Type B pancreatic cell (in vitro differentiated cells): ENCODE data around the gene MSH3. TPM values are rescaled to one million over a fixed set of nuclear protein-coding genes. Genes with fewer than 3 reads are reported as not detected.

ENCODE experiments used
- DNase-seq: peaks from one replicate; pipeline ENCODE4 v3.0.0; 2021; ENCODE audit warnings: mixed read lengths; ENCODE audit not compliant: unreplicated experiment; ENCODE audit errors: extremely low spot score
- H3K27ac Mint-ChIP-seq: 2 replicates; pipeline ENCODE4 v1.8.0; 2021; ENCODE audit warnings: mild to moderate bottlenecking, mixed read lengths
- H3K27me3 Mint-ChIP-seq: 2 replicates; pipeline ENCODE4 v1.8.0; 2021; ENCODE audit warnings: mixed read lengths
- H3K36me3 Mint-ChIP-seq: 2 replicates; pipeline ENCODE4 v1.8.0; 2021; ENCODE audit warnings: mixed read lengths
- H3K4me1 Mint-ChIP-seq: one replicate; pipeline ENCODE4 v1.8.0; 2021; ENCODE audit warnings: mixed read lengths; ENCODE audit not compliant: unreplicated experiment
- H3K4me3 Mint-ChIP-seq: 2 replicates; pipeline ENCODE4 v1.8.0; 2021; ENCODE audit warnings: mild to moderate bottlenecking, mixed read lengths
- H3K9me3 Mint-ChIP-seq: 2 replicates; pipeline ENCODE4 v1.8.0; 2021; ENCODE audit warnings: mixed read lengths
- total RNA-seq: library from RNA; stranded (reverse); gene quantifications from 2 replicates; pipeline ENCODE4 v1.2.1, GENCODE V29; 2021; ENCODE audit warnings: low replicate concordance
- TF ChIP-seq, protein P1 (sequence below): fragments of 200-600 bp; sonication (generic); conservative IDR thresholded peaks from 2 replicates; pipeline ENCODE4 v1.5.0; 2021; ENCODE audit warnings: antibody characterized with exemption, mild to moderate bottlenecking

The MSH3 gene
- total RNA-seq, 1 donor from 2014 or later, result 13.9 TPM

GRCh38 chr5:80797428-80798024 is 143.1 kb downstream of the MSH3 start:
- Mint-ChIP-seq H3K36me3 (peaks cover 11% of the 10 kb centered on the region), H3K27me3 (no peaks in the 10 kb centered on the region), H3K9me3 (no peaks in the 10 kb centered on the region), H3K4me1 (no peaks in the 10 kb centered on the region), H3K27ac (no peak overlapping the region), H3K4me3 (no peak overlapping the region)
- TF ChIP-seq, protein P1, sequence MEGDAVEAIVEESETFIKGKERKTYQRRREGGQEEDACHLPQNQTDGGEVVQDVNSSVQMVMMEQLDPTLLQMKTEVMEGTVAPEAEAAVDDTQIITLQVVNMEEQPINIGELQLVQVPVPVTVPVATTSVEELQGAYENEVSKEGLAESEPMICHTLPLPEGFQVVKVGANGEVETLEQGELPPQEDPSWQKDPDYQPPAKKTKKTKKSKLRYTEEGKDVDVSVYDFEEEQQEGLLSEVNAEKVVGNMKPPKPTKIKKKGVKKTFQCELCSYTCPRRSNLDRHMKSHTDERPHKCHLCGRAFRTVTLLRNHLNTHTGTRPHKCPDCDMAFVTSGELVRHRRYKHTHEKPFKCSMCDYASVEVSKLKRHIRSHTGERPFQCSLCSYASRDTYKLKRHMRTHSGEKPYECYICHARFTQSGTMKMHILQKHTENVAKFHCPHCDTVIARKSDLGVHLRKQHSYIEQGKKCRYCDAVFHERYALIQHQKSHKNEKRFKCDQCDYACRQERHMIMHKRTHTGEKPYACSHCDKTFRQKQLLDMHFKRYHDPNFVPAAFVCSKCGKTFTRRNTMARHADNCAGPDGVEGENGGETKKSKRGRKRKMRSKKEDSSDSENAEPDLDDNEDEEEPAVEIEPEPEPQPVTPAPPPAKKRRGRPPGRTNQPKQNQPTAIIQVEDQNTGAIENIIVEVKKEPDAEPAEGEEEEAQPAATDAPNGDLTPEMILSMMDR, result no peak
- DNase-seq, result no peak

DNA sequence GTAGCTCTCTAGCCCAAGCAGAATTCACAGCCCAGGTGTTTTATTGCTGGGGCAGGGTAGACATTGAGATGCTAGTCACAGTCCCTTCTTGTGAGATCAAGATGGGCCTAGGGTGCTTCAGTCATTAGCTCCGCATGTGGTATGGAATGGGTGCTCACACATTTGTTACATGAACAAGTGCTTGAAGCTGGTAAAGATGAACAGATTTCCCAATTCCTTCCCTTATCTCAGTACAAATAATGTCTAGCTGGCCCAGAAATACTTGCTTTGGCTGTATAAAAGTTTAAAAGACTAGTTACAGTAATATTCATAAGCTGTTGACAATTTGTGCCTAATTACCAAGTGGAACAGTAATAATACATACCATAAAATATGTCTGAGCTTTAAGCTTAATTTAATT is 143.7 kb downstream of the MSH3 start:
- Mint-ChIP-seq H3K4me1 (no peaks in the 10 kb centered on the region), H3K27me3 (no peaks in the 10 kb centered on the region), H3K9me3 (peaks cover 2% of the 10 kb centered on the region), H3K27ac (no peak overlapping the region), H3K36me3 (peaks cover 18% of the 10 kb centered on the region), H3K4me3 (no peak overlapping the region)
- TF ChIP-seq, protein P1, result no peak
- DNase-seq, result no peak

DNA sequence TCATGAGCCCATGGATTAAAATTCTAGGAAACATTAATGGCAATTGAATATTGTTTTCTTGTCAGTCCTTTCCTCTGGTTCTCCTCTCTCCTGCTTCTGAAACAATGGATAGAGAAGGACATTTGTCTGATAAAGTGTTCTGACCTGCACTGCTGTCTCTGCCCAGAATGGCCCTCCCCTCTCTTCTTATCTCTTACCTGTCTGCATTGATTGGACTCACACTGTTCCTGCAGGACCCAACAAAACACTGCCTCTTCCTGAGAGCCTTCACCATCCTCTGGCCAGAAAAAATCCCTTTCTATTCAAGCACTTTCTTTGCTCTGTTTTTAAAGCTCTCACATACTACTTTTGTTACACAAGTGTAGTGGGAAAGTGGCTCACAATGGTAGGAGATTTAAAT is 144.2 kb downstream of the MSH3 start:
- TF ChIP-seq, protein P1, result no peak
- peaks cover 22% of the 10 kb centered on the region for H3K36me3 Mint-ChIP-seq
- peaks cover 7% of the 10 kb centered on the region for H3K9me3 Mint-ChIP-seq
- H3K27me3 Mint-ChIP-seq, result no peaks in the 10 kb centered on the region
- no peak overlapping the region for H3K27ac Mint-ChIP-seq
- DNase-seq, result no peak
- H3K4me3 Mint-ChIP-seq, result no peak overlapping the region
- H3K4me1 Mint-ChIP-seq, result no peaks in the 10 kb centered on the region

DNA sequence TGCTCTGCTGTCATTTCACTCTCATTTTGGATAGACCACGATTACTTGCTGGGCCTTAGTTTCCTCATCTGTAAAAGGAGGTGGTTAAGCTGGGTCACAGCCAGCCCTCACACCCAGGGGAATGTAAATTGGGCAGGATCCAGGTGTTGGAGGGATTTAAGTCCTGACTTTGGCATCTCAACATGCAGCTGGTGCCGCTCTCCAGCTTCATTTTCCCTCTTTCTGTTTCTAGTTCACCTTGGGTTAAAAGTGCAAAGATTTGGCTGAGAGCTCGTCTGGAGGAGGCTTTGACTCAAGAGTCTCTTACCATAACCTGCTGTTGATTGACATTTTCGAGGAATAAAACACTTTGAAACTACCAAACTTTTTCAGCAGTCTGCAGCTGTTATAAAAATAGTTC is 144.6 kb downstream of the MSH3 start:
- TF ChIP-seq, protein P1, result no peak
- no peak for DNase-seq
- no peaks in the 10 kb centered on the region for H3K4me1 Mint-ChIP-seq

GRCh38 chr5:80799573-80799972 is 145.1 kb downstream of the MSH3 start:
- Mint-ChIP-seq H3K27me3 (no peaks in the 10 kb centered on the region), H3K4me1 (no peaks in the 10 kb centered on the region), H3K4me3 (no peak overlapping the region), H3K9me3 (peaks cover 7% of the 10 kb centered on the region), H3K27ac (no peak overlapping the region), H3K36me3 (peaks cover 22% of the 10 kb centered on the region)
- no peak for DNase-seq
- TF ChIP-seq, protein P1, result no peak

More for the DNA sequence above, 144.6 kb downstream of the MSH3 start:
- no peaks in the 10 kb centered on the region for H3K27me3 Mint-ChIP-seq
- no peak overlapping the region for H3K4me3 Mint-ChIP-seq
- H3K27ac Mint-ChIP-seq, result no peak overlapping the region
- peaks cover 7% of the 10 kb centered on the region for H3K9me3 Mint-ChIP-seq
- H3K36me3 Mint-ChIP-seq, result peaks cover 22% of the 10 kb centered on the region
